Chondrocyte (in vitro differentiated cells): ENCODE measurements around the gene ZNHIT2. TPM values are rescaled to one million over a fixed set of nuclear protein-coding genes. Genes with fewer than 3 reads are reported as not detected.

Source experiments
- DNase-seq: peaks from one replicate; pipeline ENCODE4 v3.0.0; 2021; ENCODE audit warnings: mixed read lengths, low spot score
- H3K27ac Mint-ChIP-seq: one replicate; pipeline ENCODE4 v1.8.0; 2021; ENCODE audit warnings: mild to moderate bottlenecking, moderate library complexity, mixed read lengths; ENCODE audit not compliant: unreplicated experiment
- H3K27me3 Mint-ChIP-seq: 2 replicates; pipeline ENCODE4 v1.8.0; 2021; ENCODE audit warnings: low read depth, mixed read lengths
- H3K36me3 Mint-ChIP-seq: 2 replicates; pipeline ENCODE4 v1.8.0; 2021; ENCODE audit warnings: low read depth, mixed read lengths
- H3K4me1 Mint-ChIP-seq: 2 replicates; pipeline ENCODE4 v1.8.0; 2021; ENCODE audit warnings: low read depth, mild to moderate bottlenecking, mixed read lengths
- H3K4me3 Mint-ChIP-seq: one replicate; pipeline ENCODE4 v1.8.0; 2021; ENCODE audit warnings: mild to moderate bottlenecking, moderate library complexity, mixed read lengths; ENCODE audit not compliant: unreplicated experiment
- H3K9me3 Mint-ChIP-seq: 2 replicates; pipeline ENCODE4 v1.8.0; 2021; ENCODE audit warnings: low read depth, mixed read lengths
- CTCF ChIP-seq: fragments of 200-600 bp; sonication (generic); IDR thresholded peaks from 2 replicates; pipeline ENCODE4 v1.5.0; 2021; ENCODE audit warnings: antibody characterized with exemption, mild to moderate bottlenecking, moderate library complexity
- long read RNA-seq: library from polyadenylated mRNA; stranded (forward); transcript quantifications from one replicate; pipeline ENCODE4 v2.0.0, GENCODE V29; 2021
- total RNA-seq: library from RNA; stranded (reverse); gene quantifications from 3 replicates; pipeline ENCODE4 v1.2.1, GENCODE V29; 2021

The ZNHIT2 gene
- 7.9 to 8.7 TPM (median 7.9 TPM) in 3 replicates for total RNA-seq
- long read RNA-seq, transcript ZNHIT2-201 (1 exons, 1,306 nt), result major isoform, 17 of 17 reads
- long read RNA-seq, partial matches to known transcripts, result 0 of 17 reads
- long read RNA-seq, other reads (novel, unspliced or antisense), result 0 of 17 reads

- Mint-ChIP-seq H3K36me3 (peaks cover 10% of the 10 kb centered on the region), H3K9me3 (no peaks in the 10 kb centered on the region), H3K27me3 (no peaks in the 10 kb centered on the region), H3K27ac (peak within 1 kb of the TSS; percentile 89), H3K4me3 (peak within 1 kb of the TSS; percentile 84), H3K4me1 (peaks cover 46% of the 10 kb centered on the region)
- TF ChIP-seq CTCF, result peak; percentile 95
- peak; percentile 99 for DNase-seq
These were observed at the start of gene ZNHIT2 for GRCh38 chr11:65117206-65118096. Gene ZNHIT2, minus strand, starts transcription at chr11:65117701. Its CDS starts 48 bp downstream, at chr11:65117653.

- no peaks in the 10 kb centered on the region for H3K9me3 Mint-ChIP-seq
- no peak for DNase-seq
- H3K27ac Mint-ChIP-seq, result no peak overlapping the region
- no peaks in the 10 kb centered on the region for H3K36me3 Mint-ChIP-seq
- H3K4me1 Mint-ChIP-seq, result peaks cover 8% of the 10 kb centered on the region
- TF ChIP-seq CTCF, result no peak
- H3K4me3 Mint-ChIP-seq, result no peak overlapping the region
- no peaks in the 10 kb centered on the region for H3K27me3 Mint-ChIP-seq
These were observed 49.4 kb upstream of the ZNHIT2 start for GRCh38 chr11:65166893-65167292.

- no peak overlapping the region for H3K4me3 Mint-ChIP-seq
- no peaks in the 10 kb centered on the region for H3K27me3 Mint-ChIP-seq
- no peak for TF ChIP-seq CTCF
- no peak for DNase-seq
- peaks cover 8% of the 10 kb centered on the region for H3K4me1 Mint-ChIP-seq
- no peak overlapping the region for H3K27ac Mint-ChIP-seq
- no peaks in the 10 kb centered on the region for H3K9me3 Mint-ChIP-seq
- no peaks in the 10 kb centered on the region for H3K36me3 Mint-ChIP-seq
These were observed 48.2 kb upstream of the ZNHIT2 start for GRCh38 chr11:65165410-65166317.

GRCh38 chr11:65163684-65164083 is 46.2 kb upstream of the ZNHIT2 start:
- no peaks in the 10 kb centered on the region for H3K4me1 Mint-ChIP-seq
- no peak overlapping the region for H3K4me3 Mint-ChIP-seq
- DNase-seq, result no peak
- H3K27me3 Mint-ChIP-seq, result peaks cover 2% of the 10 kb centered on the region
- no peak for TF ChIP-seq CTCF
- no peaks in the 10 kb centered on the region for H3K9me3 Mint-ChIP-seq
- H3K27ac Mint-ChIP-seq, result no peak overlapping the region
- no peaks in the 10 kb centered on the region for H3K36me3 Mint-ChIP-seq

- H3K4me1 Mint-ChIP-seq, result no peaks in the 10 kb centered on the region
- DNase-seq, result no peak
- no peaks in the 10 kb centered on the region for H3K9me3 Mint-ChIP-seq
- TF ChIP-seq CTCF, result no peak
- H3K27ac Mint-ChIP-seq, result no peak overlapping the region
- H3K27me3 Mint-ChIP-seq, result peaks cover 2% of the 10 kb centered on the region
- no peak overlapping the region for H3K4me3 Mint-ChIP-seq
- no peaks in the 10 kb centered on the region for H3K36me3 Mint-ChIP-seq
These were observed 43.1 kb upstream of the ZNHIT2 start for GRCh38 chr11:65160643-65161042.
